Activated B cell treated with CpG ODN at 0.5 μM for 24 hours (primary cell): ENCODE results near the gene ABCC5. TPM values are rescaled to one million over a fixed set of nuclear protein-coding genes. Genes with fewer than 3 reads are reported as not detected.

Source experiments
- ATAC-seq: fragments of 200-7000 bp; cut with Tn5 transposase; one replicate; pipeline ENCODE4 v1.10.0; 2021; ENCODE audit warnings: low read depth, mild to moderate bottlenecking, moderate library complexity
- CTCF ChIA-PET: fragments of 350-600 bp; sonication (Branson Sonifier 250); formaldehyde crosslinking; loops from one replicate; lab custom pipeline; 2021; ENCODE audit warnings: antibody characterized with exemption; lab: Charles Lee
- POLR2A ChIA-PET: fragments of 350-600 bp; sonication (Branson Sonifier 250); formaldehyde crosslinking; loops from one replicate; lab custom pipeline; 2021; ENCODE audit warnings: antibody characterized with exemption; lab: Charles Lee
- DNase-seq: peaks from one replicate; pipeline ENCODE4 v3.0.0; 2022
- H3K27ac Mint-ChIP-seq: one replicate; pipeline ENCODE4 v1.8.0; 2020; ENCODE audit warnings: mixed read lengths
- H3K27me3 Mint-ChIP-seq: one replicate; pipeline ENCODE4 v1.8.0; 2021; ENCODE audit warnings: mixed read lengths
- H3K36me3 Mint-ChIP-seq: one replicate; pipeline ENCODE4 v1.8.0; 2021; ENCODE audit warnings: low read depth, mixed read lengths
- H3K4me1 Mint-ChIP-seq: one replicate; pipeline ENCODE4 v1.8.0; 2021; ENCODE audit warnings: mixed read lengths
- H3K4me3 Mint-ChIP-seq: one replicate; pipeline ENCODE4 v1.8.0; 2020; ENCODE audit warnings: mild to moderate bottlenecking, mixed read lengths
- H3K9me3 Mint-ChIP-seq: one replicate; pipeline ENCODE4 v1.8.0; 2020; ENCODE audit warnings: mixed read lengths
- CTCF ChIP-seq: fragments of 200-600 bp; IDR thresholded peaks from one replicate; pipeline ENCODE4 v1.8.0; 2022; ENCODE audit warnings: antibody characterized with exemption, mild to moderate bottlenecking
- intact Hi-C: fragments of 100-400 bp; cut with micrococcal nuclease; formaldehyde crosslinking; loops from one replicate; pipeline ENCODE4 v1.15.1; 2024
- total RNA-seq: library from RNA; stranded (reverse); gene quantifications from 2 replicates; pipeline ENCODE4 v1.2.3, GENCODE V29; 2022

ABCC5 gene
- total RNA-seq, 1 donor from 2014 or later = 10.6 TPM

DNA sequence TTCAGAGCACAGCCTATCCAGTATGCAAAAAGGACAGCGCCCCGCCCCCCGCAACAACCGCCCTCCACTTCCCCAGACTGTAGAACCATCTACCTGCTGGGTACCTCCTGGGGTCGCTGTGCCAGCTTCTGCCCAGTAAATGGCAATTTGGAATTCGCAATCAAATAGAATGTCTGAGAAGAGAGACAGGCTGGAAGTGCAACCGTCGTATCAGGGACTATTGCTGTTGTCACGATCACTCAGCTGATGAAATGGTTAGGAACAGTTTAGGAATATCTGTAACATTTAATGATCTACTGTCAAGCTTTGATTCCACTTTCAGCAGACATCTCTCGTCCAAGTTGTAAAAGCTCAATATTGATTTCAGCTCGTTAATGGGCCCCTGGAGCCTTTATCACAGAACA is 119.7 kb downstream of the ABCC5 start:
- ATAC-seq (no peak), DNase-seq (no peak)
- TF ChIP-seq CTCF = no peak
- Mint-ChIP-seq H3K27ac (peak overlapping the region; percentile 41), H3K36me3 (no peaks in the 10 kb centered on the region), H3K27me3 (peaks cover 21% of the 10 kb centered on the region), H3K4me1 (peaks cover 4% of the 10 kb centered on the region), H3K9me3 (peaks cover 5% of the 10 kb centered on the region), H3K4me3 (no peak overlapping the region)
- CTCF ChIA-PET = interaction anchor here (0.9 to 1.5 kb wide), 7 partner anchors 13 to 643 kb away, joined by 3 to 5 read pairs (median 3); partner anchors contain the start of genes ABCC5, EEF1AKMT4 and PARL
- intact Hi-C loops = loop anchor here (5.0 to 10.0 kb wide), 2 partner anchors 464 to 877 kb away; partner anchors contain the start of genes CLCN2 and POLR2H
- POLR2A ChIA-PET = no interaction called here

DNA sequence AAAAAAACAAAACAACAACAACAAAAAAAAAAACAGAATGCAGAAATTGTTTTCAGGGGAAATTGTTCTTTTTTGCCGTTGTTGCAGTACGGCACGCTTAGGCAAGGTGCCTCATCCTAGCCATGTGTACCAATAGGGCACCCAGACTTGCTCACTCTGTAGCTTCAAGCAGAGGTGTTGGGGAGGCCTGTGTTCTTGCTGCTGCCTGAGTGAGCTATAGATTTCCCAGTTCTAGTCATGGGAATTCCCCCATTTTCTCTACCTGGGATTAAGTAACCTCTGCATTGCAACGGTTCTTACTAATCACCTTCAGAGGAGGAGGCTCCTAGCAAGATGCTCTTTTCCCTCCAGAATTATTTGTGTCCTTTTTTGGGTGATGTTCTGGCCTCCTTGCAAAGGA is 120.1 kb downstream of the ABCC5 start:
- no peak overlapping the region for H3K4me3 Mint-ChIP-seq
- ATAC-seq (no peak), DNase-seq (no peak)
- peak overlapping the region; percentile 41 for H3K27ac Mint-ChIP-seq
- POLR2A ChIA-PET = no interaction called here
- H3K4me1 Mint-ChIP-seq = peaks cover 4% of the 10 kb centered on the region
- TF ChIP-seq CTCF = no peak
- H3K36me3 Mint-ChIP-seq = no peaks in the 10 kb centered on the region
- CTCF ChIA-PET = interaction anchor here (1.0 to 1.5 kb wide), 7 partner anchors 13 to 644 kb away, joined by 3 to 5 read pairs (median 3); partner anchors contain the start of genes EEF1AKMT4 and PARL
- intact Hi-C loops = loop anchor here (5.0 to 10.0 kb wide), 2 partner anchors 465 to 877 kb away; partner anchors contain the start of genes CLCN2 and POLR2H
- H3K9me3 Mint-ChIP-seq = peaks cover 5% of the 10 kb centered on the region
- peaks cover 25% of the 10 kb centered on the region for H3K27me3 Mint-ChIP-seq

- POLR2A ChIA-PET = interaction anchor here (0.7 to 0.9 kb wide), 2 partner anchors 12 to 617 kb away, joined by 3 to 5 read pairs; partner anchors contain the start of gene PARL
- peaks cover 26% of the 10 kb centered on the region for H3K27me3 Mint-ChIP-seq
- no peak for TF ChIP-seq CTCF
- peaks cover 5% of the 10 kb centered on the region for H3K9me3 Mint-ChIP-seq
- H3K36me3 Mint-ChIP-seq = no peaks in the 10 kb centered on the region
- DNase-seq (no peak), ATAC-seq (no peak)
- intact Hi-C loops = loop anchor here (5.0 to 10.0 kb wide), 2 partner anchors 466 to 878 kb away; partner anchors contain the start of genes CLCN2 and POLR2H
- no peak overlapping the region for H3K4me3 Mint-ChIP-seq
- CTCF ChIA-PET = interaction anchor here (0.7 to 2.1 kb wide), 11 partner anchors 9 to 665 kb away, joined by 3 to 29 read pairs (median 4); partner anchors contain the start of genes EEF1AKMT4 and EPHB3
- H3K27ac Mint-ChIP-seq = no peak overlapping the region
- peaks cover 4% of the 10 kb centered on the region for H3K4me1 Mint-ChIP-seq
Observed at GRCh38 chr3:183896610-183897009, 121.1 kb downstream of the ABCC5 start.

GRCh38 chr3:183896184-183896583 is 121.5 kb downstream of the ABCC5 start:
- Mint-ChIP-seq H3K4me3 (no peak overlapping the region), H3K27ac (no peak overlapping the region), H3K27me3 (peaks cover 22% of the 10 kb centered on the region), H3K9me3 (peaks cover 5% of the 10 kb centered on the region), H3K36me3 (no peaks in the 10 kb centered on the region), H3K4me1 (peaks cover 4% of the 10 kb centered on the region)
- CTCF ChIA-PET = interaction anchor here (0.7 to 2.4 kb wide), 17 partner anchors 8 to 665 kb away, joined by 3 to 29 read pairs (median 4); partner anchors contain the start of genes ABCC5, EEF1AKMT4, EIF2B5 and EPHB3
- DNase-seq (no peak), ATAC-seq (no peak)
- TF ChIP-seq CTCF = no peak
- POLR2A ChIA-PET = interaction anchor here (0.9 kb wide), 1 partner anchor 11 kb away, joined by 3 read pairs; the partner anchor contains the start of gene PARL
- intact Hi-C loops = loop anchor here (5.0 to 10.0 kb wide), 2 partner anchors 466 to 879 kb away; partner anchors contain the start of genes CLCN2 and POLR2H

- H3K4me1 Mint-ChIP-seq = peaks cover 4% of the 10 kb centered on the region
- no peak for TF ChIP-seq CTCF
- peaks cover 24% of the 10 kb centered on the region for H3K27me3 Mint-ChIP-seq
- peaks cover 5% of the 10 kb centered on the region for H3K9me3 Mint-ChIP-seq
- ChIA-PET CTCF (interaction anchor here (0.7 to 2.4 kb wide), 16 partner anchors 8 to 665 kb away, joined by 3 to 29 read pairs (median 4); partner anchors contain the start of genes ABCC5, EEF1AKMT4, EIF2B5 and EPHB3), POLR2A (interaction anchor here (0.6 to 1.1 kb wide), 5 partner anchors 11 to 618 kb away, joined by 3 to 4 read pairs (median 3); partner anchors contain the start of genes EEF1AKMT4, EIF2B5 and PARL)
- DNase-seq (no peak), ATAC-seq (no peak)
- H3K27ac Mint-ChIP-seq = no peak overlapping the region
- H3K36me3 Mint-ChIP-seq = no peaks in the 10 kb centered on the region
- intact Hi-C loops = loop anchor here (1.0 to 10.0 kb wide), 8 partner anchors 122 to 879 kb away; partner anchors contain the start of genes ABCC5, CLCN2, EIF2B5 and POLR2H
- no peak overlapping the region for H3K4me3 Mint-ChIP-seq
Observed at GRCh38 chr3:183895774-183896173, 121.9 kb downstream of the ABCC5 start.
